CD4-positive, alpha-beta T cell treated with Interleukin-17A for 4 hours (primary cell): Measurements from ENCODE around the gene SMG7.

Experiments
- DNase-seq: peaks from one replicate; pipeline ENCODE4 v3.0.0-alpha.2; 2020; ENCODE audit warnings: mixed read lengths

The SMG7 gene

DNA sequence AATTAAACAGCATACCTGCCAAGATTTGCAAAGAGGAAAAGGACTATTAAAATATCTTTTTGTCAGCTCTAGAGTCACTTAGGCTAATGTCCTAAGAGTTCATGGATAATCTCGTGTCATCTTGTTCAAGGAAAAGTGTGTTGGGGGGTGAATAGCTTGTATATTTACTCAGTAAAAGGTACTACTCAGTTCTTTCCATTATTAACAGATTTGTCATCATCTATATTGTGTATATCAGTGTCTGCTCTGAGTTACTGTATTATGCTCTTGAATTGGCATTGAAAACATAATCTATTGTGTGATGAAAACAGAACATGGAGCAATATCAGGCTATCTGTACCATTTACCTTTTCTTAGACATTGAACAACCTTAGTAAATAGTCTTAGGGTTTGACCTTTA lies 41.9 kb downstream of the SMG7 start:
- DNase-seq: no peak

DNA sequence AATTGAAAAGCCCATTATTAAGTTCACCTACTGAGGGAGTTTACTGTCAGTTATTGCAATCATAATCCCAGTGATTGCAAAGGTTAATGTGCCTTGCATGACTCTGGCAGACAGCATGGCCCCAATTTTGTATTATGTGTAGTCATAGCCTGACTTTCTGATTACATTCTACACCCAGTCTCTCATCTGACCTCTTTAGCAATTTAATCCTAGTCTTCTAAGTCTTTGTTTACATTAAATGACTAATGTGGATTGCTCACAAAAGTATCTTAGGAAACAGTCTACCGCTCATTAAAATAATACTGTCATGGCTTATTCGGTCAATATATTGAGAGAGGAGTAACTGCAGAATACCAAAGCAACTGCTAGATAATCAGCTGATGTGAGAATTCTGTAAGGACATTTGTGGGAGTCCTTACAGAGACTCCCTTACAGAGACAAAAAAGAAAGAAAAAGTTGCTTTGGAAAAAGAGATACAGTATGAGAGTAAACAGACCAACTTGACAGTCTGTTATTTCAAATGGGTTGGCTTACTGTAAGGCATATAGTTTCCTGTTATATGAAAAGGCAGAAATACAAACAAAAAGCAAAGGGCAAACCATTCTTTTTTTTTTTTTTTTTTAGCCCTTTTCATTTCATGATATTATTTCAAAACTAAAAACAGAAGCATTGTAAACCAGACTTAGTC lies 42.8 kb downstream of the SMG7 start:
- DNase-seq: no peak

DNA sequence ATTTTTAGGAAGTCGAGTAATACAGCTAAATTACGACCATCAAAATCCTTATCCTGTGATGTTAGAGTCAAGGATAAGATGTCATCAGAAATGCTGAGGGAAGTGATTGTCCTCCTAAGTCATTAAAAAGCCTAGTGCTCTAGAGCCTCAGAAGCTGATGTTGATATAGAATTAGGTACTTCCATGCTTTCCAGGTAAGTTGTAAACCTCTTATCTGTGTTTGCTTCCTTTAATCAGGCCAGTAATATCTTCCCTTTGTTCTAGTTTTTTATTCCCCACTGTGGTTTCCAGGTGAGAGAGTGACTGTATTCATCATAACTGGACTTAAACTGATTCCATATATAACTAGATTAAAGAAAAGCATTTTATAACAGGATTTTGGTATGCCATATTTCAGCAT lies 44.4 kb downstream of the SMG7 start:
- no peak for DNase-seq

DNA sequence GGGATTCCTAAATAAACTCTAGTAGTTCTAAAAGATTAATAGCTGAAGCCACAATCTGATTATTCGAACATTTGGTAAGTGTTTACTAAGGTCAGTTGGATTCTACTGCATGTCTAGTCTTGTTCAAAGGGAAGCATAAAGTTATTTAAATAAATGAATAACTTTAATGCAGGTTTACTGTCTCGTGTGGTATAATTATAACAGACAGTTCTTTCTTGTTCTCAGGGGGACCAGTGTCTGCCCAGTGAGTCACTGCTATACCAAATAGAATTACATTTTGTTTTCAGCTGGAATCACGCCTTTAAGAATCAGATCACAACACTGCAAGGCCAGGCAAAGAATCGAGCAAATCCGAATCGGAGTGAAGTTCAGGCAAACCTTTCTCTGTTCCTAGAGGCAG lies 45.1 kb downstream of the SMG7 start:
- DNase-seq: no peak

- no peak for DNase-seq
These were observed 48.1 kb downstream of the SMG7 start for GRCh38 chr1:183520379-183520778.

DNA sequence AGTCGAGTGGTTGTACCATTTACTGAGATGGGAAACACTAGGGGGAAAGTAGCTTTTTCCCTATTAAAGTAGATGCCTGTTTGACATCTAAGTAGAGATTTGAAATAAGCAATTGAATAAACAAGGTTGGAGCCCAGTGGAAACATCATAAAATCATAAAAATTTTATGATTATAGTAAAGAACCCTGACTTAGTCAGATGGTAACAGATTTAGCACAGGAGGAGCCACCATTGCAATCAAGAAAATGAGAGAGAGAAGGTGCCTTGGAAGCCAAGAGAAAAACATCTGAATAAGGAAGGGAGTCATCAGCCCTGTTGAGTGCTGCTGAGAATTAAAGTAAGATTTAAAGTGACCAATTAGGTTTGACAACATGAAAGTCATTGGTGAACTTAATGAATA lies 49.8 kb downstream of the SMG7 start:
- DNase-seq: no peak

- no peak for DNase-seq
These were observed 56.3 kb downstream of the SMG7 start for GRCh38 chr1:183528577-183528976.

DNA sequence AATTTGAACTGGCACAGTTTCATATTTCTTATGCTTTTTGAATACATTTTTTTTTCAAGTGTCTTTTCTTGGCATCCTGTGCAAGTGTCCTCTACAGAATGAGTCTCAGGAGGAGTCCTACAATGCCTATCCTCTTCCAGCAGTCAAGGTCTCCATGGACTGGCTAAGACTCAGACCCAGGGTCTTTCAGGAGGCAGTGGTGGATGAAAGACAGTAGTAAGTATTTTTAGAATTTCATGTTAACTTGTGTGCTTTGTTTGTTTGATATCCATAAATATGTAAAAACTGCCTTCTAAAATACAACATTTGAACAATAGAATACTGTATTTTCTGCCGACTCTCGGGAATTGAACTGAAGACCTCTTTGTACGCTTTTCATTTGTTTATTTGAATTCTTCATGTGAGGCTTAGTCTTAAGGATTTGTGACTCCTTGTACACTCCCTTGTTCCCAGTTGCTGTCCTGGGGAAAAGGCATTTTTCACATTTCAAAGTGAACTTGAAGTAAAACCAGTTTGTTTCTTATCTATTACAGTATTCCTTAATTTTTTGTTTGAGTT lies 61.4 kb downstream of the SMG7 start:
- DNase-seq: no peak

DNA sequence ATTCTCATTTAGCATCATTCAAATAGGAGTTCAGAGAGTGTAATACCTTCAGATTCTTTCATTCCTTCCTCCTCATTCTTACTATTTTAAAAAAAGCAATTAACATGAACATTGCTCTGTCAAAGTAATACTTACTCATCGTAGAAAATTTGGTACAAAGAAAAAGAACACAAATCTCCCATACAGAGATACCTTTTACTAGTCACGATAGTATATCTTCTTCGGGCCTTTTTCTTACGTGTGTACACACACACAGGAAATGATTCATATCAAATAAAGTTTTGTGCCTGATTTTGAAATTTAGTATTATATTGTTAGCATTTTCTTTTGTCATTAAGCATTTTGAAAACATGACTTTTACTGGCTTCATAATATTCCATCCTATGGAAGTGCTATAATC lies 65.1 kb downstream of the SMG7 start:
- DNase-seq: no peak

GRCh38 chr1:183543619-183544204 lies 71.4 kb downstream of the SMG7 start:
- peak; percentile 16 for DNase-seq

- no peak for DNase-seq
These were observed 72.4 kb downstream of the SMG7 start for GRCh38 chr1:183544598-183545297.

DNA sequence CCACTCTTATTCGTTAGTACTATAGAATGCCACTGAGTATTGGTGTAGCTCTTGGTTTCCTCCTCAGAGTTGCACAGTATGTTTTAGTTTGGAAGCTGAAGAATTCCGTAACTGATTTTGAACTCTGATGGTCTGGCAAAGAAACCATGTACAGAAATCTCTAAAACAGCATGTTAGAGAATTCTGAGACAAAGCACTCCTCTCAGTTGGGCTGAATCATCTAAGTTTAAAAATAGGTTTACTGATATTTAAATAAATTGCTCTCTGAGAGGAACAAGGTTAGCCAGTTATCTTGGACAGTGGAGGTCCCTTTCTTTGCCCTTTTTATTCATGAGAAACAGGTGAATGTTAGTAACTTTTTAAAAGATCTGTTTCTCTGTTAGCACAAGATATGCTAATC lies 74.1 kb downstream of the SMG7 start:
- no peak for DNase-seq

GRCh38 chr1:183548116-183548515 lies 75.8 kb downstream of the SMG7 start:
- no peak for DNase-seq

GRCh38 chr1:183550915-183551314 lies 78.6 kb downstream of the SMG7 start:
- DNase-seq: no peak

GRCh38 chr1:183551924-183552323 lies 79.6 kb downstream of the SMG7 start:
- no peak for DNase-seq

GRCh38 chr1:183552441-183552840 lies 80.1 kb downstream of the SMG7 start:
- no peak for DNase-seq

DNA sequence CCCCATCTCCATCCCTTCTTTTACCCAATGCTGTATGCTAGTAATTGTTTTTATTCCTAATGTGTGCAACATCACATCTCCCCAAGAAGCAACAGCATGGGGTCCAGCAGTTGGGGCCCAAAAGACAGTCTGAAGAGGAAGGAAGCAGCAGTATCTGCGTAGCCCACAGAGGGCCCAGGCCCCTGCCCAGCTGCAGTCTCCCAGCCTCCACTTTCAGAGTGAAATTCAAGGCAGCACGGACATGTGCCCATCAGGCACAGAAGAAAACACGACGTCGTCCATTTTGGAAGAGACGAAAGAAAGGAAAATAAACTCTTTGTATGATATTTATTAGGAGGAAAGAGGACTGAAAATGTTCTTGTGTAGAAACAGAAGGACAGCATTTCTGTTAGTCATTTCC lies 80.6 kb downstream of the SMG7 start:
- DNase-seq: no peak

GRCh38 chr1:183553331-183553730 lies 81.0 kb downstream of the SMG7 start:
- no peak for DNase-seq

- no peak for DNase-seq
These were observed 81.5 kb downstream of the SMG7 start for GRCh38 chr1:183553764-183554163.

GRCh38 chr1:183554577-183554976 lies 82.3 kb downstream of the SMG7 start:
- DNase-seq: no peak

DNA sequence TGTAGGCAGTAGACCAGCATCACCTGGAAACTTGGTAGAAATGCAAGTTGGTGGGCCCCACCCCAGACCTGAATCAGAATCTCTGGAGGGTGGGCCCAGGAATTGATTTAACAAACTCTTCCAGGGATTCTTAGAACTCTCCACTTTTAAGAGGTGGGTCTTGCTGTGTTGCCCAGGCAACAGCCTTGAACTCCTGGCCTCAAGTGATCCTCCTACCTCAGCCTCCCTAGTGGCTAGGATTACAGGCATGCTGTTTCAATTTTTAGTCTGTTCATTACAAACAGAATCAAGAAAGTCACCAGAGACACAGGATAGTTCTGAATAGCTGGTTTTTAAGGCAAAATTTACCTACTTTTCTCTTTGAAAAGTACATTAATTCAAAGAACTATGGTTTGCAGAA lies 86.8 kb downstream of the SMG7 start:
- DNase-seq: no peak

GRCh38 chr1:183562701-183563100 lies 90.4 kb downstream of the SMG7 start:
- DNase-seq: no peak

GRCh38 chr1:183565261-183565660 lies 93.0 kb downstream of the SMG7 start:
- no peak for DNase-seq

DNA sequence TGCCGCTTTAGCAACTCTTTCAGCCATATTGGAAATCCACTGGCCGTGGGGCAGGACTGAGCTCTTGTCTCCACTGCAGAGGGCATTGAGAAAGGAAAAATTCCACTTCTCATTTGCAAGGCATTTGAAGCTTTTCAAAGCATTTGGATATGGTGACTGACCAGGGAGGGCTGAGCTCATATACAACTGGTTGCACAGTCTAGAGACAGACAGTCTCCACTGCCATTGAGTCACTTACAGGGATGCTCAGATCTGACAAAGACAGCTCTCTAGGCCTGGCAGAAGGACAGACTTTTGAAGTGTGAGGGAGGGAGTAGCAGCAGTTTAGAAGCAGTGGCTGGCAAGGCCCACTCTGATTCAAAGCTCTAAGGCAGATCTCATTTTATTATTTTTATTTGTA lies 93.7 kb downstream of the SMG7 start:
- DNase-seq: no peak
